Measurements from ENCODE around the gene PELI1.
"Not testable (repeated sequence)": the region's sequence is repeated elsewhere in the genome, so short reads cannot be mapped to it uniquely, and the experiment has no call there.

PELI1 gene

DNA sequence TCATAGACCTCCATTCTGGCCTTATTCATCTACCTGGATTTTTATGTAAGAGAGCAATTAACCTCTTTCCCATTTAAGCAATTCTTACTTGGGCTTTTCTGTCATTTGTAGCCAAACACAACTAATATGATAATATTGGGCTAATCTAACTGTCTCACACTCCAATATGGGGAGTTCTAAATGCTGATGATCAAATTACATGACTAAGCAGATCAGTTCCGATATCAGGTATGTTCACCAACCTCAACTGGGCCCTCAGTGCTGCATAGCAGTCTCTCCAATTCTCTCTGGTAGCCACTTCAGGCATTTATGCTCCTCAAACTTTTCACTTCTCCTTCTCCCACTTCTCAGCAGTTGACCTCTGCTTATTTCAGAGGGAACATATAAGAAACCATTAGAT, 64.0 kb downstream of the PELI1 start:
- no peak for DNase-seq

GRCh38 chr2:64079688-64080087, 64.5 kb downstream of the PELI1 start:
- DNase-seq: not testable (repeated sequence)

- DNase-seq: not testable (repeated sequence)
Observed at GRCh38 chr2:64076828-64077227, 67.4 kb downstream of the PELI1 start.

GRCh38 chr2:64074616-64075015, 69.6 kb downstream of the PELI1 start:
- not testable (repeated sequence) for DNase-seq

DNA sequence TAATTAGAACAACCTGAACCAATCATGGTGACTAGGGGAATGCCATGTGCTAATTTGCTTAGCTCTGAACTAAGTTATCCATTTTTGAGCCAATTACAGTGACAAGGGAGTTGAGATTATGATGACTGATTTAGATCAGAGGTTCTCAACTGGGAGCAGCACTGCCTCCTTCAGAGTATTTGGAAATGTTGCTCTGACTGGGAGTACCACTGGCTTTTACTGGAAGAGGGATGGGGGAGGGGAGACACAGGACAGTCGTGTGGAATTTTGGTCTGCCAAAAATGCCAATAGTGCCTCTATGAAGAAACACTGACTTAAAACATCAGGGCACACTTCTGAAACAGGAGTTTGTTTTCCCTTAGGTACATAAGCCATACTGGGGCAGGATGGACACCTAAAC, 76.9 kb downstream of the PELI1 start:
- no peak for DNase-seq

DNA sequence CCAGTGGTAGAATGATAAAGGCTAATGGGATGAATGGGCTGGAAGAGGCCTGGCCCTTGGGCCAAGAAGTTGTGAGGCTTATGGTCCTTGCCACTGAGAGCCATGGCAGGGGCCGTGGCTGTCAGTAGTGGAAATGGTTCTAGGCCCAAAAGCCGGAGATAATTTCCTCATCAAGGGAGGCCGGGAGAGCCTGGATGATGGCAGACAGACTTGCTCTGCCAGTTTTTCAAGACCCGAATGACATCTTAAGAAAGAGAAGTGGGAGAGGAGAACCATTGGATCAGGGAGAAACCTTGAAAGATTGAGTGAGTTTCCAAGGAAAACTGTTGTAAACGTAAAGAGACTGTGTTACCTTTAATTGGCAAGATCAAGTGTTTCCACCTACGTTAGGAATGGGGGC, 78.7 kb downstream of the PELI1 start:
- no peak for DNase-seq

DNA sequence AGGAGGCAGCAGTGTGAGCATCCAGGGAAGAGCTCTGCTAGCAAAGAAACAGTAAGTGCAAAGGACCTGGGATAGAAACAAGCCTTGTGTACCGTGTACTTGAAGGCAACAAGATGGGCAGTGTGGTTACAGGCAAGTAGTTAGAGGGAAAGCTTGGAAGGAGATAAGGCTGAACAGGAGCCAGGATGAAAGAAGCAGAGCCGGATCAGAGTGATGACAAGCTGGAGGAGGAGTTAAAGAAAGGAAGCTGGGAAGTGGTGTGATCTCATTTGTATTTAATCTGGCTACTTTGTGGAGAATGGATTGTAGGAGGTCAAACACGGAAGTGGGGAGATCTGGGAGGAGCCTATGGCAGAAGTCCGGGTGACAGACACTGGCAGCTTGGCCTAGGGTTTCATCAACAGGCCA, 80.3 kb downstream of the PELI1 start:
- no peak for DNase-seq

DNA sequence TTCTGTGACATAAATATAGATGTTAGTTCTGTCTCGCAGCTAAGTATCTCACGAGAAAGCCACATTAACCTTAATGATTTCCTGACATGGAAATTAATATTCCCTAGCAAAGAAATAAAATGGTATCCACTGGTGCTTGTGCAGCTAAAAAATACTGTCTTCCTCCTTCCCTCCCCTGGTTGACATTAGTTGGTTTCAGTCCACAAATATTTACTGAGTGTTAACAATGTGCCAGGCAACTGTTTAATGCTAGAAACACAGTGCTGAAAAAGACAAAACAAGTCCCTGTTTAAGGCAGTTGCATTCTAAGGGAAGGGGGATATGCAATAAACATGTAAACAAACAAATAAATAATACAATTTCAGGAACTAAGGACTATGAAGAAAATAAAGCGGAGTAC, 80.8 kb downstream of the PELI1 start:
- no peak for DNase-seq

GRCh38 chr2:64062840-64063239, 81.4 kb downstream of the PELI1 start:
- DNase-seq: no peak

- DNase-seq: no peak
Observed at GRCh38 chr2:64059270-64059669, 85.0 kb downstream of the PELI1 start.

DNA sequence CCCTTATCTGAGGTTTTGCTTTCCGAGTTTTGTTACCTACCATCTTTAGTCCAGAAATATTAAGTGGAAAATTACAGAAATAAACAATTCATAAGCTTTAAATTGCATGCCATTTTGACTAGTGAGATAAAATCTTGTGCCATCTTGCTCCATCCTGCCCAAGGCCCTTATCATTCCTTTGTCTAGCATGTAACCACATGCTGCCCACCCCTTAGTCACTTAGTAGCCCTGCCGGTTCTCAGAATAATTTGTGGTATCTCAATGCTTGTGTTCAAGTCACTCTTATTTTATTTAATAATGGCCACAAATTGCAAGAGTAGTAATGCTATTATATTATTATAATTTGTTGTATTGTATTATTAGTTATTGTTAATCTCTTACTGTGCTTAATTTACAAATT, 88.2 kb downstream of the PELI1 start:
- DNase-seq: no peak

DNA sequence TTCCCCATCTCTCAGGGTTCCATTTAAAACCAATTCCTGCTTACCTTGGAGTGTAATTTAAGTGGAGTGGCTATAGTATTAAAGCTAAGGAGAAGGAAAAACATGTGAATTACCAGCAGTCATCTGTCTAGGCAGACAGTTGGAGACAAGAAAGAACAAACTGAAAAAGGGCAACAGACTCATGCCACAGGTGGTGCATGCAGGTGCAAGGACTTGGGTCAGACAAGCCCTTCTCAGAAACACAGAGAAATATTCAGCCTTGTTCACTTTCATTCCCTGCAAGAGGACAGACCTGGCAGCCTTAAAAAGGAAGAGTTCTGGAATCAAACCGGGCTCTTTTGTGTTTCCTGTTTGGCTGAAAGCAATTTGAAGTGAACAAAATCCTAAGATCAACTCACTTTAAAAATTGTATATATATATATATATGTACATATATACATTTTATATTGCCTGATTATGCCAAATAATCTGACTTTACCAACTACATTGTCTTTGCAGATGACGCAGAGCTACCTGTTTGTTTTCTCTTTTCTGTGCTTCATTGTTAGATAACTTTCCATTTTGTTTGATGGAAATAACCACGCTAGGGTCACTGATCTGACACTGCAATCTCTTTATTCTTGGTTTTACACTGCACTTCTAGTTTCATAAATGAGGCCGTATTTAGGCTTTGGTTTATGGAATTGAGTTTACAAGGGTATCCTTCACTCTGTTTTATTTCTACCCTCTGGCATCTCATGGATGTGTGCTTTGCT, 89.9 kb downstream of the PELI1 start:
- no peak for DNase-seq

- no peak for DNase-seq
Observed at GRCh38 chr2:64052463-64053241, 91.6 kb downstream of the PELI1 start.

GRCh38 chr2:64049633-64050220, 94.5 kb downstream of the PELI1 start:
- peak; percentile 42 for DNase-seq

DNA sequence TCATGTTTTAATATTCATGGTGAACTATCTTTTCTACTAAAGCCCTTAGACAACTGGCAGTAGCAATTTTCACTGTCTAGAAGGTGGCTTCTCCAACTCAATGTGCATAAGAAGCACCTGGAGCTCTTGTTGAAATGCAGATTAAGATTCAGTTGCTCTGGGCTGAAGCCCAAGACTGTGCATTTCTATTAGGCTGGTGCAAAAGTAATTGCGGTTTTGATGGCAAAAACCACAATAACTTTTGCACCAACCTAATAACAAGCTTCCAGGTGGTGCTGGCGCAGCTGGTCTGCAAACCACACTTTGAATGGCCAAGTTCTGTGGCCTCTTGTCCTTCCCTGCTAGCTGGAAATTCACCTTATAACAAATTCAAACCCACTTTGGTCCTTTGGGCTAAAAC, 98.3 kb downstream of the PELI1 start:
- no peak for DNase-seq
